GM12872 (cell line): ENCODE data around the gene CHST12.

Experiments used
- CTCF ChIP-seq: IDR thresholded peaks from 3 replicates; pipeline ENCODE4 v1.5.1; 2011; ENCODE audit warnings: low read depth, mild to moderate bottlenecking, low read length, moderate library complexity; ENCODE audit not compliant: insufficient read depth

Gene CHST12

GRCh38 chr7:2466675-2467074, 63.3 kb downstream of the CHST12 start:
- TF ChIP-seq CTCF: no peak

- TF ChIP-seq CTCF: no peak
These were observed 64.8 kb downstream of the CHST12 start for GRCh38 chr7:2468227-2468626.

- TF ChIP-seq CTCF: no peak
These were observed 67.0 kb downstream of the CHST12 start for GRCh38 chr7:2470204-2471021.

GRCh38 chr7:2471022-2471329, 67.6 kb downstream of the CHST12 start:
- no peak for TF ChIP-seq CTCF

- no peak for TF ChIP-seq CTCF
These were observed 68.0 kb downstream of the CHST12 start for GRCh38 chr7:2471396-2471795.

GRCh38 chr7:2472739-2473138, 69.3 kb downstream of the CHST12 start:
- TF ChIP-seq CTCF: no peak

- no peak for TF ChIP-seq CTCF
These were observed 70.2 kb downstream of the CHST12 start for GRCh38 chr7:2473496-2474180.
